GM21526 (cell line): Measurements from ENCODE around the gene TDRD7.

Experiments used
- ATAC-seq: cut with Tn5 transposase; IDR thresholded peaks from one replicate; pipeline ENCODE4 v1.9.1; 2021; ENCODE audit warnings: moderate library complexity; ENCODE audit not compliant: unreplicated experiment, low FRiP score

Gene TDRD7

GRCh38 chr9:97503862-97504210, 91.9 kb downstream of the TDRD7 start:
- no peak for ATAC-seq

- ATAC-seq = no peak
Observed at GRCh38 chr9:97504381-97505216, 92.7 kb downstream of the TDRD7 start.

- no peak for ATAC-seq
Observed at GRCh38 chr9:97505845-97506244, 93.9 kb downstream of the TDRD7 start.

GRCh38 chr9:97506306-97506705, 94.4 kb downstream of the TDRD7 start:
- ATAC-seq = no peak

GRCh38 chr9:97506787-97507186, 94.9 kb downstream of the TDRD7 start:
- no peak for ATAC-seq

- ATAC-seq = no peak
Observed at GRCh38 chr9:97507428-97507984, 95.6 kb downstream of the TDRD7 start.

- ATAC-seq = no peak
Observed at GRCh38 chr9:97508852-97509251, 97.0 kb downstream of the TDRD7 start.

GRCh38 chr9:97510797-97511654, 99.1 kb downstream of the TDRD7 start:
- ATAC-seq = peak; percentile 66

GRCh38 chr9:97511655-97512427, 99.9 kb downstream of the TDRD7 start:
- ATAC-seq = no peak

- ATAC-seq = no peak
Observed at GRCh38 chr9:97512966-97513560, 101.2 kb downstream of the TDRD7 start.

GRCh38 chr9:97514531-97514930, 102.6 kb downstream of the TDRD7 start:
- ATAC-seq = no peak

- no peak for ATAC-seq
Observed at GRCh38 chr9:97515662-97516061, 103.8 kb downstream of the TDRD7 start.

GRCh38 chr9:97516111-97516510, 104.2 kb downstream of the TDRD7 start:
- ATAC-seq = no peak

- no peak for ATAC-seq
Observed at GRCh38 chr9:97517331-97518089, 105.6 kb downstream of the TDRD7 start.

GRCh38 chr9:97518166-97518908, 106.4 kb downstream of the TDRD7 start:
- ATAC-seq = no peak

GRCh38 chr9:97518909-97519307, 107.0 kb downstream of the TDRD7 start:
- ATAC-seq = no peak

GRCh38 chr9:97519441-97519970, 107.6 kb downstream of the TDRD7 start:
- no peak for ATAC-seq

- no peak for ATAC-seq
Observed at GRCh38 chr9:97521576-97522333, 109.9 kb downstream of the TDRD7 start.
